GM18526 (cell line): Measurements from ENCODE around the gene DSN1.
A peak's percentile ranks its signal among the peaks of the same experiment; 100 is the strongest.

Experiments used
- POLR2A ChIP-seq: IDR thresholded peaks from 3 replicates; pipeline ENCODE4 v1.6.1; 2011; ENCODE audit not compliant: insufficient read length; ENCODE audit errors: extremely low read depth

Gene DSN1

GRCh38 chr20:36778831-36779655, 5.5 kb upstream of the DSN1 start:
- no peak for TF ChIP-seq POLR2A

DNA sequence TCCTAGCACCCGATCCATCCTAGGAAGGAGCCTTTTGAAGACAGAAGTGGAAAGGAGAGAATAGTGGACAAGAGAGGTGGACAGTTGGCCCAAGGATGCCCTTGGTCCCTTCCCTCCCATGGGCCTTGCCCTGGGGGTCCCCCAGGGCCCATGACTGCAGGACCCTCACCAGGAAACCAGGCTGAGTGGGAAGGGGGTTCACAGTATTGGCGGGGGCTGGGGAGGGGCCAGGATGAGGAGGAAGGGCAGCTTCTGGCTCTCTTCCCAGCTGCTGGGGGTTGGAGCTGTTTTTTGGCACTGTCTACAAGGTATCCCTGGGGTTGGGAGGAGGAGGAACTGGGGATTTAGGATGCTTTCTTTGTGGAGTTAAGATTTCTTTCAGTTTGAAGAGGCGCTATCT, 4.0 kb upstream of the DSN1 start:
- TF ChIP-seq POLR2A, result no peak

DNA sequence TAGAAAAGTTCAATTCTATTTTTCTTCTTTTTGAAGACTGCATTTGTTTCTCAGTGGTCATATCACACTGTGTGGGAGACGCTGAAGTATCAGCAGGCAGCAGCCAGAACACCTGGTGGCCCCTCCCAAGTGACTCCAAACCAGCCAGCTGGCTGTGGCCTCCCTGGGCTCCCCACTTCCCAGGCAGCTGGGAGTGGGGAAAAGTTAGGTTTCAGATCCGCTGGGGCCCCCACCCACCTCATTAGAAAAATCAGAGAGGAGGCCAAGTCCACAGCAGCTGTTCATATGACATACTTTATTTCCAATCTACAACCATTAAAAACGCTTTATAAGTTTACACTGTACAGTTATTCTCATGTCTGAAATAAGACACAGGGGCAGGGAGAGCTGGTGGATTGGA, 3.6 kb upstream of the DSN1 start:
- TF ChIP-seq POLR2A, result no peak

DNA sequence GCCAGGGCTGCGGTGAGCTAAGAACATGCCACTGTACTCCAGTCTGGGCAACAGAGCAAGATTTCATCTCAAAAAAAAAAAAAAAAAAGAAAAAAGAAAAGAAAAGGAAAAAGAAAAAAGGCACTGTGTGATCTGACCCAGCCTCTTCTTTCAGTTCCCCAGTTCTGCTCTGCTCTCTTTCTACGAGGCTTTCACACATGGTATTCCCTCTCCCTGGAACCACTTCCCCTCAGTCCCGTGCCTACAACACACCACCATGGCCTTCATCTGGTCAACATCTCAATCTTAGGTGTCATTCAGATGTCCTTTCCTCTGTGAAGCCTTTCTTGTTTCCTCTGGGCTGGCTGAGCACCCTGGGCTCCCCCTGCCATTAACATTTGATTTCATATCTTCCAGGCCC, 2.3 kb upstream of the DSN1 start:
- TF ChIP-seq POLR2A, result no peak

- no peak for TF ChIP-seq POLR2A
Measured at GRCh38 chr20:36775196-36775595, 1.6 kb upstream of the DSN1 start.

- no peak for TF ChIP-seq POLR2A
Measured at GRCh38 chr20:36773107-36773596, 411 bp downstream of the DSN1 start.

DNA sequence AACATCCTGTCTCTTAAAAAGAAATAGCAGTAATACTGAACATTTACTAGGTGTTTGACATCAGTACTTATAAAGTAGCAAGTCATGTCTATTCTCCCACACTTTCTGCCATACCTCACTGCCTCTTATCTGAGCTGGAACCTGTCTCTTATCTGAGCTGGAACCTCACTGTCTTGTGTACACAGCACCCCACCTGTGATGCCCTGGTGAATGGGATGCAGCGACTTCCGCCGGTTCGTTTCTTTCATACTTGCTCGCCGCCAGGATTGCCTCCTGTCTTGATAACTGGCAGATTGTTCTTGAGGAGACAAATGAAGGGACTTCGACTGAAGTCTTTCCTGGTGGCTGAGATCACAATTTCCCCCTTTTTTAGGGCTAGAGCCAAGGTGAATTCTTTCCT, 2.9 kb downstream of the DSN1 start:
- TF ChIP-seq POLR2A, result no peak

- TF ChIP-seq POLR2A, result no peak
Measured at GRCh38 chr20:36768768-36769430, 4.7 kb downstream of the DSN1 start.

GRCh38 chr20:36761125-36761524, 12.4 kb downstream of the DSN1 start:
- TF ChIP-seq POLR2A, result no peak

GRCh38 chr20:36760647-36761046, 12.9 kb downstream of the DSN1 start:
- no peak for TF ChIP-seq POLR2A

DNA sequence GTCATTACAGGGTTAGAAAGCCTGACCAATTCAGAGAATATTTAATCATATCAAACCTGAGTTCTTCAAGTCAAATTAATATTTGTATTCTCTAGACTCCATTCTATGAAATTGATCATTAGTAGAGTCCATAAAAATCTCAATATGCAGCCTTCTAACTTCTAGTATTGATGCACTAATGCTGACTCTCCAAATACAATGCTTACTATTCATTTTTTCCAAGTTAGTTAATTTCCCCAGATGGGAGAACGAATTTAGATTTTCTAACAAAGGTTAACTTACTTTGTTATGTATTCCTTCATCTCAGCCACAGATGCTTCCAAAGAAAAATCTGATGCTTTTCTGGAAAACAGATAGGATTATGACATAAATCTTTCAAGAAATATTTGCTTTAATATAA, 15.3 kb downstream of the DSN1 start:
- no peak for TF ChIP-seq POLR2A

DNA sequence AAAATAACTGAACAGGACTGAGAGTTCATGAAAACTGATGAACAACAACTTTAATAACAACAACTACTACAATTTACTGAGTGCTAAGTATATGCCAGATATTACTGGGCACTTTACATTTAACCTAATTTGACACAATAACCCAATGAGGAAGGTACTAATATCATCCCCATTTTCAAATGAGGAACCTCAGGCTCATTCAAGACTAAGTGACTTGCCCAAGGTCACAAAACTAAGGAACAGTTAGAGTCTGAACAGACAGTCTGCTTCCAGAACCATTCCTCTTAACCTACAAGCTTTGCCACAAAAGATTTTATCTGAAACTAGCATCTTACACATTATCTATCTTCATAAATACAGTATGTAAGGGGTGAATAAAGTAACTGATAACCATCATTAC, 17.1 kb downstream of the DSN1 start:
- no peak for TF ChIP-seq POLR2A

- TF ChIP-seq POLR2A, result no peak
Measured at GRCh38 chr20:36754656-36755222, 18.8 kb downstream of the DSN1 start.

DNA sequence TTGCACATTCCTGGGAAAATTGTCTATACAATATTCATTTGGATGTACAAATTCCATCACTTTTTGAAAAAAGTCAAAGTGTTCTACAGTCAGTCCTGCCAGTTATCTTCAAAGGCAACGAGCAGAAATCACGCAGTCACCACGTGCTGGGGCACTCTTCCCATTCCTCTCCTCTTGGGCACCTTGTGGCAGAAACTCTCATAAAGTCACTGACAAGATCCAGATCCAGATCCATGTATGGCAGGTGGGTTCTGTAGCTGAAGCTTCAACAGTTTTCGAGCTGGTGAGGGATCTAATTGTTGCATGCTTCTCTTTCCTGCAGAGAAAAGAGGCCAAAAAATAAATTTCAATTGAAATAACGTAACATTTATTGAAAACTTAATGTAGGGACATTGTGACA, 21.0 kb downstream of the DSN1 start:
- TF ChIP-seq POLR2A, result no peak

DNA sequence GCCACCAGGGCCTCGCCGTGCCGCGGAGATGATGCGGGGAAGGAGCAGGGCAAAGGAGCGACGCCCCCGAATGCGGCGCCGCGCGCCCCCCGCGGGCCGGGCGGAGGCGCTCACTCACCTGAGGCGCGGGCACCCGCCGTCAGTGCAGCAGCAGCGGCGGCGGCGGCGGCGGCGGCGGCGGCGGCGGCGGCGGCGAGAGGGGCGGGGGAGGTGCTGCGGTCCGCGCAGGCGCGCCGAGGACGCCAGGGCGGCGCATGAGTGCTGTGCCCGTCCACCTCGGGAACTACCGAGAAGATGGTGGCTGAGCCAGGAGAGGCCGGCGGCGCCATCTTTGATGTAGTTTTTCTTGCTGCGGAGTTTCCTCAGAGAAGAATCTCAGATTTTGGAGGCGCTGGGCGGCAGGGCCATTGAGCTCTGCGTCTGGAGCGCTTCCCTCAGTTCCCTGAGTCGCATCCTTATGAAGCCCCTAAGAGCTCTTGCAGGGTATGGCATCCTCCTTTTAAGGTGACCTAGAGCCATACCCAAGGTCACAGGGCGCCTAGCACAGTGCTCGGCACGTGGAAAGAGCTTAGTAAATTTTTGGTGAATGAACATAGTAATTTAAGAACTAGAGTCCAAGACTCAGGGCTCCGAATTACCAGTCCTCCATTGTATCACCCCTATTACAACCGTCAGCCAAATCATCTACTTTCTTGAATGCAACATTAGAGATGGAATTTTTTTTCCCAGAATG, 27.5 kb downstream of the DSN1 start, which contains the start of gene NDRG3:
NDRG3 (minus strand) TSS at position 164 of the 733 bp plus-strand sequence. CDS start 24,355 bp downstream, outside the sequence.
- TF ChIP-seq POLR2A, result peak; percentile 58
